ENCODE data around the gene CCL25. TPM values are rescaled to one million over a fixed set of nuclear protein-coding genes. Genes with fewer than 3 reads are reported as not detected.

CCL25 gene
- total and polyA plus RNA-seq, 8 donors: 0.23 to 0.46 (median 0.37) TPM; not detected in 4

DNA sequence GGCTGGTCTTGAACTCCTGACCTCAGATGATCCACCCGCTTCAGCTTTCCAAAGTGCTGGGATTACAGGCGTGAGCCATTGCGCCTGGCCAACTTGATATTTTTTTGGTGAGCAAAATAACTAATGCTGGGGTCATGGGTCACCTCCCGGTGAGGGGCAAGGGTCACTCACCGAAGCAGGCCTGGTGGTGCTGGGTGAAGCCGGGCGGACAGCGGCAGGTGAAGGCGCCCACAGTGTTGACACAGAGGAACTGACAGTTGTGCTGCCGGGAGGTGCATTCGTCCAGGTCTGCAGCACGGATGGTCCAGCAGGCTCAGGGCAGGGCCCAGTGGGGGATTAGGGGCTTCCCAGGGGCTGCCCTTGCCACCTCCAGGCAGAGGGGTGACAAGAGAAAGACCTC lies 28.3 kb downstream of the CCL25 start:
- no peak for ATAC-seq
- no peaks in the 10 kb centered on the region for H3K4me1 ChIP-seq
- no peak overlapping the region for H3K4me3 ChIP-seq
- TF ChIP-seq CTCF (IDR thresholded peaks at IDR 0.05): no peak
- intact Hi-C loops (cut with DNase I): no loop called here
- H3K9me3 ChIP-seq: peaks cover 0 to 2% of the 10 kb centered on the region in 2 donors
- DNase-seq: no peak
- H3K27me3 ChIP-seq: no peaks in the 10 kb centered on the region
- no peaks in the 10 kb centered on the region for H3K36me3 ChIP-seq
- H3K27ac ChIP-seq: no peak overlapping the region

DNA sequence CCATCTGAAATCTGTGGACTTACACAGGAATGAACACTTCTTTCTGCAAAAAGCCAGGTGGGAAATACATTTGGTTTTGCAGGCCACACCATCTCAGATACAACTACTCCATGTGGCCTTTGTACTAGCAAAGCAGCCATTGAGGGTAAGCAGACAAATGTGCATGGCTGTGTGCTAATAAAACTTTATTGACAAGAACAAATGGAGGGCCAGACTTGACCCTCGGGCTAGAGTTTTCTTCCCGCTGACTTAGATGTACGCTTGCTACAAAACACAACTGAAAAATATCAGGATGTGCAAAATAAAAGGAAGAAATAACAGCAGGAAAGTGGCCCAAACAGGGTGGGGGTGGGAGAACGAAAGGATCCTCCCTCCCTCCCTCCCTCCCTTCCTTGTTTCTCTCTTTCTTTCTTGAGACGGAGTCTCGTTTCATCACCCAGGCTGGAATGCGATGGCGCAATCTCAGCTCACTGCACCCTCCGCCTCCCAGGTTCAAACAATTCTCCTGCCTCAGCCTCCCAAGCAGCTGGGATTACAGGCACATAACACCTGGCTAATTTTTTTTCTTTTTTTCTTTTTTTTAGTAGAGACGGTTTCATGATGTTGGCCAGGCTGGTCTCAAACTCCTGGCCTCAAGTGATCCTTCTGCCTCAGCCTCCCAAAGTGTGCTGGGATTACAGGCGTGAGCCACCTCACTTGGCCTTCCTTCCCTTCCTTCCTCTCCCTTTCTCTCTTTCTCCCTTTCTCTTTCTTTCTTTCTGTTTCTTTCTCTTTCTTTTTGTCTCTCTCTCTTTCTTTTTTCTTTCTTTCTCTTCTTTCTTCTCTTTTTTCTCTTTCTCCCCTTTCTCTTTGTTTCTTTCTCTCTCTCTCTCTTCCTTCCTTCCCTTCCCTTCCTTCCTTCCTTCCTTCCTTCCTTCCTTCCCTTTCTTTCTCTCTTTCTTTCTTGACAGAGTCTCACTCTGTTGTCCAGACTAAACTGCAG lies 29.3 kb downstream of the CCL25 start:
- intact Hi-C loops (cut with DNase I): no loop called here
- no peak for TF ChIP-seq CTCF (IDR thresholded peaks at IDR 0.05)
- H3K36me3 ChIP-seq: no peaks in the 10 kb centered on the region
- H3K9me3 ChIP-seq: peaks cover 0 to 2% of the 10 kb centered on the region in 2 donors
- H3K4me1 ChIP-seq: no peaks in the 10 kb centered on the region
- H3K27ac ChIP-seq: no peak overlapping the region
- ATAC-seq (no peak), DNase-seq (no peak)
- no peaks in the 10 kb centered on the region for H3K27me3 ChIP-seq
- no peak overlapping the region for H3K4me3 ChIP-seq

- TF ChIP-seq CTCF (IDR thresholded peaks at IDR 0.05): no peak
- intact Hi-C loops (cut with DNase I): no loop called here
- DNase-seq: no peak
These were observed 30.6 kb downstream of the CCL25 start for GRCh38 chr19:8083141-8083540.

DNA sequence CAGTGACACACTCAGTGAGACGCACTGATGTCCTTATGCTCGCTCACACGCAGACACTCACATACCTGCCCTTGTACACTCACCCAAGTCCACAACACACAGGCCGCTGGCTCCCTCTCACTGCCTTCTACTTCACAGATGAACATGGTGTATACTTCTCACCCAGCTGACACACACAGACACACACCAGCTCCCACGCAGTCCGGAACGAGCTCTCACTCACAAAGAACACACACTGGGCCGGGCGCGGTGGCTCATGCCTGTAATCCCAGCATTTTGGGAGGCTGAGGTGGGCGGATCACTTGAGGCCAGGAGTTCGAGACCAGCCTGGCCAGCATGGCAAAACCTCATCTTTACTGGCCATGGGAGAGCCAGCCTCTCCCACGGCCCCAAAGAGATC lies 31.6 kb downstream of the CCL25 start:
- no peaks in the 10 kb centered on the region for H3K36me3 ChIP-seq
- no peaks in the 10 kb centered on the region for H3K27me3 ChIP-seq
- no peak for ATAC-seq
- DNase-seq: no peak
- peaks cover 0 to 2% of the 10 kb centered on the region in 2 donors for H3K9me3 ChIP-seq
- intact Hi-C loops (cut with DNase I): no loop called here
- H3K4me3 ChIP-seq: no peak overlapping the region
- H3K4me1 ChIP-seq: no peaks in the 10 kb centered on the region
- H3K27ac ChIP-seq: no peak overlapping the region
- no peak for TF ChIP-seq CTCF (IDR thresholded peaks at IDR 0.05)

More at GRCh38 chr19:8083141-8083540, 30.6 kb downstream of the CCL25 start:
- H3K36me3 ChIP-seq: no peaks in the 10 kb centered on the region
- no peaks in the 10 kb centered on the region for H3K4me1 ChIP-seq
- no peaks in the 10 kb centered on the region for H3K27me3 ChIP-seq
- ATAC-seq: no peak
- H3K4me3 ChIP-seq: no peak overlapping the region
- H3K9me3 ChIP-seq: peaks cover 0 to 2% of the 10 kb centered on the region in 2 donors
- H3K27ac ChIP-seq: no peak overlapping the region

DNA sequence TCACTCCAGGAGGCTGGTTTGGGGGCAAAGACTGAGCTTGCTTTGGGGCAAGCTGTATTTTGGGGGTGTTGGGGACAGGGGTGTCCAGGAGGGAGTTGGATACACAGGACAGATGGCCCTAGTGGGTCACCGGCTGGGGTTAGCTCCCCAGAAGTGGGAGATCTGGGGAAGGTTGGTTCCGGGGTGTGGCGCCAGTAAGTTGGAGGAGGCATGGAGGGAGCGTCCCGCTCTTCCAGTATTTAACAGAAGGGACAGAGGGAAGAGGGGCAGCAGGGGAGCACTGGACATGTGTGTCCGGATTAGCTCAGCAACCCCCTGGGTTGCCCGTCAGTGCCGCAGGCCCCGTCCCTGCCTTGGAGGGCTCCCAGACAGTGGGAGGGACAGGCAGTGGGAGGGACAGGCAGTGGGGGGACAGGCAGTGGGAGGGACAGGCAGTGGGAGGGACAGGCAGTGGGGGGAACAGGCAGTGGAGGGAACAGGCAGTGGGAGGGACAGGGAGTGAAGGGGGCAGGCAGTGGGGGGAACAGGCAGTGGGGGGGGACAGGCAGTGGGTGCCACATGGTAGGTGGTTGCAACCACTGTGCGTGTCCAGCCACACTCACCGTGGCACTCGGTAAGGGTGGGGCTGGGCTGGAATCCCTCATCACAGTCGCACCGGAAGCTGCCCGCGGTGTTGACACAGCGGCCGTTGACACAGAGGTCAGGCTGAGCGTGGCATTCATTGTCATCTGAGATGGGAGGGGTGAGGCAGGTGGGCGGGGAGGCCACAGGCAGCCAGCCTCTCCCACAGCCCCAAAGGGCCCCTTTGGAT lies 33.2 kb downstream of the CCL25 start:
- H3K4me3 ChIP-seq: no peak overlapping the region
- ATAC-seq: peak; percentile 68
- H3K4me1 ChIP-seq: no peaks in the 10 kb centered on the region
- H3K36me3 ChIP-seq: no peaks in the 10 kb centered on the region
- intact Hi-C loops (cut with DNase I): no loop called here
- DNase-seq: peak in 1 of 4 donors; percentile 11
- no peaks in the 10 kb centered on the region for H3K27me3 ChIP-seq
- TF ChIP-seq CTCF (IDR thresholded peaks at IDR 0.05): no peak
- peaks cover 0 to 6% of the 10 kb centered on the region in 2 donors for H3K9me3 ChIP-seq
- no peak overlapping the region for H3K27ac ChIP-seq

Data from left lung (tissue), 10 donors.